Measurements from ENCODE around the gene MUC5AC.
"Not testable (repeated sequence)": the region's sequence is repeated elsewhere in the genome, so short reads cannot be mapped to it uniquely, and the experiment has no call there.

DNA sequence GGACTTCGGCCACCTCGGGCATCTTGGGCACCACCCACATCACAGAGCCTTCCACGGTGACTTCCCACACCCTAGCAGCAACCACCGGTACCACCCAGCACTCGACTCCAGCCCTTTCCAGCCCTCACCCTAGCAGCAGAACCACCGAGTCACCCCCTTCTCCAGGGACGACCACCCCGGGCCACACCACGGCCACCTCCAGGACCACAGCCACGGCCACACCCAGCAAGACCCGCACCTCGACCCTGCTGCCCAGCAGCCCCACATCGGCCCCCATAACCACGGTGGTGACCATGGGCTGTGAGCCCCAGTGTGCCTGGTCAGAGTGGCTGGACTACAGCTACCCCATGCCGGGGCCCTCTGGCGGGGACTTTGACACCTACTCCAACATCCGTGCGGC lies 85.8 kb downstream of the MUC5AC start:
- TF ChIP-seq, protein P1, sequence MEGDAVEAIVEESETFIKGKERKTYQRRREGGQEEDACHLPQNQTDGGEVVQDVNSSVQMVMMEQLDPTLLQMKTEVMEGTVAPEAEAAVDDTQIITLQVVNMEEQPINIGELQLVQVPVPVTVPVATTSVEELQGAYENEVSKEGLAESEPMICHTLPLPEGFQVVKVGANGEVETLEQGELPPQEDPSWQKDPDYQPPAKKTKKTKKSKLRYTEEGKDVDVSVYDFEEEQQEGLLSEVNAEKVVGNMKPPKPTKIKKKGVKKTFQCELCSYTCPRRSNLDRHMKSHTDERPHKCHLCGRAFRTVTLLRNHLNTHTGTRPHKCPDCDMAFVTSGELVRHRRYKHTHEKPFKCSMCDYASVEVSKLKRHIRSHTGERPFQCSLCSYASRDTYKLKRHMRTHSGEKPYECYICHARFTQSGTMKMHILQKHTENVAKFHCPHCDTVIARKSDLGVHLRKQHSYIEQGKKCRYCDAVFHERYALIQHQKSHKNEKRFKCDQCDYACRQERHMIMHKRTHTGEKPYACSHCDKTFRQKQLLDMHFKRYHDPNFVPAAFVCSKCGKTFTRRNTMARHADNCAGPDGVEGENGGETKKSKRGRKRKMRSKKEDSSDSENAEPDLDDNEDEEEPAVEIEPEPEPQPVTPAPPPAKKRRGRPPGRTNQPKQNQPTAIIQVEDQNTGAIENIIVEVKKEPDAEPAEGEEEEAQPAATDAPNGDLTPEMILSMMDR (conservative IDR thresholded peaks at IDR 0.05 in 1 of 2, IDR thresholded peaks at IDR 0.05 in 1 of 2; ENCODE audit: low read depth in 1 of 2, low read length in 2 of 2), result not testable (repeated sequence)
- not testable (repeated sequence) for TF ChIP-seq EZH2 (IDR thresholded peaks at IDR 0.05; ENCODE audit: low read length, missing control alignments)
